Fibroblast of lung (primary cell): ENCODE measurements around the gene C1QB. TPM values are rescaled to one million over a fixed set of nuclear protein-coding genes. Genes with fewer than 3 reads are reported as not detected.

Experiments
- DNase-seq, 2 donors: peaks; one replicate each; pipeline versions ENCODE4 v3.0.0 to v3.0.0-alpha.2; 2010; ENCODE audit warnings: low read depth in 2 of 2
- H2AFZ ChIP-seq: 2 replicates; pipeline ENCODE4 v1.5.1; 2012; ENCODE audit warnings: low read length, control low read depth, inconsistent platforms
- H3K27ac ChIP-seq: 2 replicates; pipeline ENCODE4 v1.5.1; 2011; ENCODE audit warnings: low read length, control low read depth; ENCODE audit not compliant: insufficient read depth
- H3K27me3 ChIP-seq: 2 replicates; pipeline ENCODE4 v1.5.1; 2011; ENCODE audit warnings: mild to moderate bottlenecking, low read length; ENCODE audit not compliant: control insufficient read depth, insufficient read depth
- H3K36me3 ChIP-seq: 2 replicates; pipeline ENCODE4 v1.5.1; 2011; ENCODE audit warnings: low read length; ENCODE audit not compliant: control insufficient read depth, insufficient read depth
- H3K4me1 ChIP-seq: 2 replicates; pipeline ENCODE4 v1.5.1; 2011; ENCODE audit warnings: low read length; ENCODE audit not compliant: control insufficient read depth, insufficient read depth; ENCODE audit errors: extremely low read depth
- H3K4me2 ChIP-seq: 2 replicates; pipeline ENCODE4 v1.5.1; 2011; ENCODE audit warnings: low read length, control low read depth; ENCODE audit not compliant: insufficient read depth; ENCODE audit errors: extremely low read depth
- H3K4me3 ChIP-seq, 4 experiments: fragments of 200-600 bp in 1 of 4; sonication (generic) in 1 of 4; replicated peaks in 1 of 4; 2 replicates each; pipeline ENCODE4 v1.5.1; 2011 to 2016; ENCODE audit warnings: low read length in 4 of 4, low read depth in 3 of 4, mild to moderate bottlenecking in 3 of 4, control low read depth in 2 of 4, inconsistent platforms in 1 of 4, mixed read lengths in 1 of 4; ENCODE audit not compliant: insufficient read depth in 1 of 4; ENCODE audit errors: control extremely low read depth in 1 of 4
- H3K79me2 ChIP-seq: 2 replicates; pipeline ENCODE4 v1.5.1; 2012; ENCODE audit warnings: mild to moderate bottlenecking, low read length, inconsistent platforms; ENCODE audit not compliant: control insufficient read depth, insufficient read depth
- H3K9ac ChIP-seq: 2 replicates; pipeline ENCODE4 v1.5.1; 2011; ENCODE audit warnings: mild to moderate bottlenecking, low read length, control low read depth; ENCODE audit not compliant: insufficient read depth
- H3K9me3 ChIP-seq: 2 replicates; pipeline ENCODE4 v1.5.1; 2012; ENCODE audit warnings: low read depth, low read length; ENCODE audit not compliant: control insufficient read depth, insufficient read depth
- H4K20me1 ChIP-seq: 2 replicates; pipeline ENCODE4 v1.5.1; 2011; ENCODE audit warnings: low read length; ENCODE audit not compliant: control insufficient read depth, insufficient read depth; ENCODE audit errors: extremely low read depth
- EZH2 ChIP-seq: IDR thresholded peaks from 2 replicates; pipeline ENCODE4 v1.5.1; 2012; ENCODE audit warnings: low read length, control low read depth, mild to moderate bottlenecking; ENCODE audit errors: missing control alignments
- polyA plus RNA-seq, 2 donors: library from polyadenylated mRNA; depleted of rRNA in 1 of 2; stranded (reverse) in 1 of 2; unstranded in 1 of 2; fragments of >200 nt; gene quantifications; 2 replicates each; pipeline ENCODE4 v1.2.1, GENCODE V29; 2011 to 2012; ENCODE audit warnings: missing spikeins in 1 of 2
- total RNA-seq: library from RNA; depleted of rRNA; stranded (reverse); fragments of >200 nt; gene quantifications from 2 replicates; pipeline ENCODE4 v1.2.1, GENCODE V29; 2014
- TF ChIP-seq, protein P1 (sequence below), 2 donors: IDR thresholded peaks in 1 of 2; conservative IDR thresholded peaks in 1 of 2; 1 replicate in 1 of 2; 2 replicates in 1 of 2; pipeline ENCODE4 v1.5.1; 2011 to 2012; ENCODE audit warnings: low read length in 2 of 2, control low read depth in 1 of 2, inconsistent platforms in 1 of 2, low read depth in 1 of 2, mild to moderate bottlenecking in 1 of 2

Gene C1QB
- total and polyA plus RNA-seq, 2 donors (not counting 1 experiment from before 2014, with no cell fraction given) = not detected

- H3K4me3 ChIP-seq = no peak overlapping the region
- no peaks in the 10 kb centered on the region for H3K36me3 ChIP-seq
- DNase-seq = no peak
- H3K79me2 ChIP-seq = no peaks in the 10 kb centered on the region
- H3K4me1 ChIP-seq = peaks cover 4% of the 10 kb centered on the region
- no peaks in the 10 kb centered on the region for H3K9me3 ChIP-seq
- peaks cover 9% of the 10 kb centered on the region for H3K27me3 ChIP-seq
- H3K4me2 ChIP-seq = no peak overlapping the region
- H3K27ac ChIP-seq = no peak overlapping the region
- no peak overlapping the region for H3K9ac ChIP-seq
- H4K20me1 ChIP-seq = no peaks in the 10 kb centered on the region
- no peak for TF ChIP-seq EZH2
- TF ChIP-seq, protein P1, sequence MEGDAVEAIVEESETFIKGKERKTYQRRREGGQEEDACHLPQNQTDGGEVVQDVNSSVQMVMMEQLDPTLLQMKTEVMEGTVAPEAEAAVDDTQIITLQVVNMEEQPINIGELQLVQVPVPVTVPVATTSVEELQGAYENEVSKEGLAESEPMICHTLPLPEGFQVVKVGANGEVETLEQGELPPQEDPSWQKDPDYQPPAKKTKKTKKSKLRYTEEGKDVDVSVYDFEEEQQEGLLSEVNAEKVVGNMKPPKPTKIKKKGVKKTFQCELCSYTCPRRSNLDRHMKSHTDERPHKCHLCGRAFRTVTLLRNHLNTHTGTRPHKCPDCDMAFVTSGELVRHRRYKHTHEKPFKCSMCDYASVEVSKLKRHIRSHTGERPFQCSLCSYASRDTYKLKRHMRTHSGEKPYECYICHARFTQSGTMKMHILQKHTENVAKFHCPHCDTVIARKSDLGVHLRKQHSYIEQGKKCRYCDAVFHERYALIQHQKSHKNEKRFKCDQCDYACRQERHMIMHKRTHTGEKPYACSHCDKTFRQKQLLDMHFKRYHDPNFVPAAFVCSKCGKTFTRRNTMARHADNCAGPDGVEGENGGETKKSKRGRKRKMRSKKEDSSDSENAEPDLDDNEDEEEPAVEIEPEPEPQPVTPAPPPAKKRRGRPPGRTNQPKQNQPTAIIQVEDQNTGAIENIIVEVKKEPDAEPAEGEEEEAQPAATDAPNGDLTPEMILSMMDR (conservative IDR thresholded peaks at IDR 0.05 in 1 of 2, IDR thresholded peaks at IDR 0.05 in 1 of 2; ENCODE audit: low read depth in 1 of 2, low read length in 2 of 2) = no peak
- no peak overlapping the region for H2AFZ ChIP-seq
Measured at GRCh38 chr1:22687191-22687590, 34.2 kb downstream of the C1QB start.

GRCh38 chr1:22688466-22688865 is 35.4 kb downstream of the C1QB start:
- DNase-seq = no peak
- Histone ChIP-seq H3K36me3 (no peaks in the 10 kb centered on the region), H3K79me2 (no peaks in the 10 kb centered on the region), H3K27me3 (peaks cover 9% of the 10 kb centered on the region), H2AFZ (no peak overlapping the region), H3K4me3 (no peak overlapping the region), H4K20me1 (no peaks in the 10 kb centered on the region), H3K4me1 (peaks cover 4% of the 10 kb centered on the region), H3K9me3 (no peaks in the 10 kb centered on the region), H3K9ac (no peak overlapping the region), H3K27ac (no peak overlapping the region), H3K4me2 (no peak overlapping the region)
- TF ChIP-seq EZH2 = no peak
- TF ChIP-seq, protein P1 (conservative IDR thresholded peaks at IDR 0.05 in 1 of 2, IDR thresholded peaks at IDR 0.05 in 1 of 2; ENCODE audit: low read depth in 1 of 2, low read length in 2 of 2) = no peak

DNA sequence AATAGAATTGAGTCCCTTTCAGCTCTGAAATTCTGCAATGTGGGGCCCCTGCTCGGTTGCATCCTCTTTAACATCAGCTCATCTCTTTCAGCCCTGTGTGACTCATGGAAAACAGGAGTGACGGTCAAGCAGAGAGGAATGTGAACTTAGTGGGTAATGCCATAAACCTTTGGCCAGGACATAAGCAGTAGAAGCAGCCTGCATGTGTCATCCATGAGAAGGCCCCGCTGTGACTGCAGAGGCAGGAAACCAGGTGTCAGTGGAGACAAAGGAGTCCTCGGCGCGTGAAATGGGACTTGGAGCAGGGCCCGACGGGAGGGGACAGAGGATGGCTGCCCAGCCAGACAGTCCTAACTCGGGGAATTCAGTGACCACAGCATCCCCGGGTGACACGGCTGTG is 36.5 kb downstream of the C1QB start:
- no peaks in the 10 kb centered on the region for H3K9me3 ChIP-seq
- H3K4me2 ChIP-seq = no peak overlapping the region
- no peaks in the 10 kb centered on the region for H3K36me3 ChIP-seq
- H2AFZ ChIP-seq = no peak overlapping the region
- no peak overlapping the region for H3K4me3 ChIP-seq
- no peaks in the 10 kb centered on the region for H3K79me2 ChIP-seq
- peak; percentile 44 to 96 for DNase-seq
- H3K27me3 ChIP-seq = peaks cover 6% of the 10 kb centered on the region
- H4K20me1 ChIP-seq = no peaks in the 10 kb centered on the region
- H3K9ac ChIP-seq = no peak overlapping the region
- no peak overlapping the region for H3K27ac ChIP-seq
- peaks cover 4% of the 10 kb centered on the region for H3K4me1 ChIP-seq
- TF ChIP-seq, protein P1 (conservative IDR thresholded peaks at IDR 0.05 in 1 of 2, IDR thresholded peaks at IDR 0.05 in 1 of 2; ENCODE audit: low read depth in 1 of 2, low read length in 2 of 2) = no peak
- TF ChIP-seq EZH2 = no peak
